HUDEP-2 (cell line): ENCODE results near the gene F7.
"Not testable (repeated sequence)": the region's sequence is repeated elsewhere in the genome, so short reads cannot be mapped to it uniquely, and the experiment has no call there.

Experiments used
- DNase-seq, 76 experiments: peaks; one replicate each; lab custom pipeline; 2025; ENCODE audit not compliant: unreplicated experiment in 76 of 76; lab: John Stamatoyannopoulos, UW

F7 gene

GRCh38 chr13:113098162-113098732 is 7.3 kb upstream of the F7 start:
- DNase-seq, result no peak

GRCh38 chr13:113099142-113099541 is 6.4 kb upstream of the F7 start:
- DNase-seq, result no peak

DNA sequence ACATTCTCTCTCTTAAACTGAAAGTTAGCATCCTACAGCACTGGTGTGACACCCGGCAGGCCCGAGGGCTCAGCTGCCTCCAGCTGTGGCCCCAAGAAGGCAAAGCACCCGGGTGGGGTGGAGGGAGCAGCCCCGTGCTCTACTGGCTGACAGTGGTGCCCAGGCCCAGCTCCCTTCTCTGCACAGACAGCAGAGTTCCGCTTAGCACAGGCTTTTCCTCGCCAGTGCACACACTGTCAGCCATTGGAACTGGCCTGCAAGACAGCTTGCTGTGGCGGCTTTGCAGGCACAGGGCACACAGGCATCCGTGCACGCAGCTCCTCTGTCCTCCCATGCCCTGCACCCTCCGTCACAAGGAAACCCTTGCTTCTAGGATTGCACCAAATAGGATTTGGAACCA is 3.3 kb upstream of the F7 start:
- not testable (repeated sequence) for DNase-seq

DNA sequence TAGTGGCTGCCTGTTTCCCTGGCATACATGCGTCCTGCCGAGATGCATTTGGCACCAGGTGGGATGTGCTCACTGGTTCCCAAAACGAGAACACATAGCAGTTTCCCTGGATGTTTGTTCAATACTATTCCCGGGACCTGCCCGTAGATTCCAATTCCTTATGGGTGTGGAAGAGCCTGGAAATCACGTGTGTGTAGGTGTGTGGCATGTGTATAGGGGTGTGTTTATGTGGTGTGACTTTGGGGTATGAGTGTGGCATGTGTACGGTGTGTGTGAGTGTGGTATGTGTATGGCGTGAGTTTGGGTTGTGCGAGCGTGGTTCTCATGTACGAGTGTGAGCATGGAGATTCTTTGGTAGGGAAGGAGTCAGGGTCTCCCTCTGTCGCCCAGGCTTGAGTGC is 2.9 kb upstream of the F7 start:
- DNase-seq, result no peak

- no peak for DNase-seq
Measured at GRCh38 chr13:113103646-113104045, 1.9 kb upstream of the F7 start.

DNA sequence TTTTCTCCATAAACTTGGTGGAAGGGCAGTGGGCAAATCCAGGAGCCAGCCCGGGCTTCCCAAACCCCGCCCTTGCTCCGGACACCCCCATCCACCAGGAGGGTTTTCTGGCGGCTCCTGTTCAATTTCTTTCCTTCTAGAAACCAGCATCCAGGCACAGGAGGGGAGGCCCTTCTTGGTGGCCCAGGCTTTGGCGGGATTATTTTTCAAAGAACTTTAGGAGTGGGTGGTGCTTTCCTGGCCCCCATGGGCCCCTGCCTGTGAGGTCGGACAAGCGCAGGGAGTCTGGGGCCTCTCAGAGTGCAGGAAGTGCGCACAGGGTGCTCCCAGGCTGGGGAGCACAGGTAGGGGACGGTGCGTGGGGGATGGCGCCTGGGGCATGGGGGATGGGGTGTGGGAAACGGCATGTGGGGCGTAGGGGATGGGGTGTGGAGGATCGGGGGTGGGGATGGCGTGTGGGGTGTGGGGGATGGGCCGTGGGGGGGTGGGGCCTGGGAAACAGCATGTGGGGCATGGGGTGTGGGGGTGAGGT is 396 bp downstream of the F7 start:
- no peak for DNase-seq

DNA sequence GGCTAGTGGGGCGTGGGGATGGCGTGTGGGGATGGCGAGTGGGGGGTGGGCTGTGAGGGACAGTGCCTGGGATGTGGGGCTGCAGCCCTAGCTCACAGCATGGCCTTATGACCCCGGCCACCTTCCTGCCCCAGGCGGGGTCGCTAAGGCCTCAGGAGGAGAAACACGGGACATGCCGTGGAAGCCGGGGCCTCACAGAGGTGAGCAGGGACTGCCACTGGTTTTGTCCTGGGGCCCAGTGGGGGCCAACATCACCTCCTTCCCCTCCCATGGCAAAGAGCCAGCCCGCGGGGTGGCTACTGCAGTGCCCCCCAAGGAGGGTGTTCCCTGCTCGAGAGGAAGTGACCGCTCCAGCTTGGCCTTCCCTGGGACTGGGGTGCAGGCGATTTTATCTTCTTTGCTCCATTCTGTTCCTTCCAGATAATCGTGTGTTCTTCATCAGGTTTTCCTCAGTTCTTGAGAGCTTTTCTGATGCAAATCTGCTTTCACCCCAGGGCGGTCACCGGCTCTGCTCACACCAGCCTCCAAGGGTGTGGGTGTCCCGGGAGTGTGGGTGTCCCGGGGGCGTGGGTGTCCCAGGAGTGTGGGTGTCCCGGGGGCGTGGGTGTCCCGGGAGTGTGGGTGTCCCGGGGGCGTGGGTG is 1.2 kb downstream of the F7 start:
- no peak for DNase-seq

DNA sequence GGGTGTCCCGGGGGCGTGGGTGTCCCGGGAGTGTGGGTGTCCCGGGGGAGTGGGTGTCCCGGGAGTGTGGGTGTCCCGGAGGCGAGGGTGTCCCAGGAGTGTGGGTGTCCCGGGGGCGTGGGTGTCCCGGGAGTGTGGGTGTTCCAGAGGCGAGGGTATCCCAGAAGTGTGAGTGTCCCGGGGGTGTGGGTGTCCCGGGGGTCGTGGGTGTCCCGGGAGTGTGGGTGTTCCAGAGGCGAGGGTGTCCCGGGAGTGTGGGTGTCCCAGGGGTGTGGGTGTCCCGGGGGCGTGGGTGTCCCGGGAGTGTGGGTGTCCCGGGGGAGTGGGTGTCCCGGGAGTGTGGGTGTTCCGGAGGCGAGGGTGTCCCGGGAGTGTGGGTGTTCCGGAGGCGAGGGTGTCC is 2.9 kb downstream of the F7 start:
- not testable (repeated sequence) for DNase-seq

GRCh38 chr13:113109151-113110047 is 3.8 kb downstream of the F7 start:
- DNase-seq, result no peak

DNA sequence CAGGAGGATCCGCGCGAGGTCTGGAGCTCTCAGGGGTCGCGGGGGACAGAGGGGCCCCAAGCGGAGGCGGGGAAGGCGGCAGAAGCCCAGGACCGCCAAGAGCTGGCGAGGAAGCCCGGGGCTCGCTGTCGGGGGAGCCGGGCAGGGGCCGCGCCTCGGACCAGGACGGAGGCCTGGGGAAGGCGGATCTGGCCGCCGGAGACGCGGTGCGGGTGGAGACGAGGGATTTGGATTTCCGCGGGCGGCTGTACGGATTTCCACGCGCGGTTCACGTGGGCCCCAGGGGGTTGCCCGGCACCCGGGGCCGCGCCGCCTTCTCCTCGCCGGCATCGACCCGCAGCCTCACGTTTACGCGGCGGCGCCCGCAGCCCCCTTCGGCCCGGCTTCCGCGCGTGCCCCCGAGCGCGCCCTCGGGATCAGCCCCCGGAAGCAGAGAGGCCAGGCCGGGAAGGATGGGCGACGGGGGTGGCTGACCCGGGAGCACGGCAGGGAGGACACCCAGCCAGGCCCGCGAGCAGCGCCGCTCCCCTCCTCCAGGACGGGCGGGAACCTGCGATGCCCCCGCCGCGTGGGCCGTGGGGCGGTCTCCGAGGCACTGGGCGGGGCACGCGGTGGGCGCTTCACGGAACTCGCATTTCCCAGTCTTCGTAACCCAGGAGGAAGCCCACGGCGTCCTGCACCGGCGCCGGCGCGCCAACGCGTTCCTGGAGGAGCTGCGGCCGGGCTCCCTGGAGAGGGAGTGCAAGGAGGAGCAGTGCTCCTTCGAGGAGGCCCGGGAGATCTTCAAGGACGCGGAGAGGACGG is 4.7 kb downstream of the F7 start:
- DNase-seq, result no peak

DNA sequence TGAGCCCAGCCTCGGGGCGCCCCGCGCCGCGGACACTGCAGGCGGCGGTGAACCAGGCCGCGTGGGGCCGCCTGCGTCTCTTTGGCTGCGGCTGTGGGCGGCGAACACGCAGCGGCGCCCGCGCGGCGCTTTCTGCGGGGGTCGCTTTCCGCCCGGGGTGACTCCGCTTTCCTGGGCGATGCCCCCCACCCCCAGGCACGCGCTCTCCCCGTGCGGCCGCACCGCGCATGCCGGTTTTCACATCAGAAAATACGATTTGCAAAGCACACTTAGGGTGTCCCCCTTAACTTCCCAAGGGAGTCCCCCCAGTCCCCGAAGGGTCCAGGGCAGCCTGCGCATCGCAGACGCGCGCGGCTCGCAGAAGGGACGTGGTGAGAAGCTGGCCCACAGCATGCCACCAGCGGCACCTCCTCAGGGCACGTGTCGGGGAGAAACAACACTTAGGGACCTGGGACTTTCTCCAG is 5.3 kb downstream of the F7 start:
- DNase-seq, result no peak

- not testable (repeated sequence) for DNase-seq
Measured at GRCh38 chr13:113111821-113112220, 6.2 kb downstream of the F7 start.

DNA sequence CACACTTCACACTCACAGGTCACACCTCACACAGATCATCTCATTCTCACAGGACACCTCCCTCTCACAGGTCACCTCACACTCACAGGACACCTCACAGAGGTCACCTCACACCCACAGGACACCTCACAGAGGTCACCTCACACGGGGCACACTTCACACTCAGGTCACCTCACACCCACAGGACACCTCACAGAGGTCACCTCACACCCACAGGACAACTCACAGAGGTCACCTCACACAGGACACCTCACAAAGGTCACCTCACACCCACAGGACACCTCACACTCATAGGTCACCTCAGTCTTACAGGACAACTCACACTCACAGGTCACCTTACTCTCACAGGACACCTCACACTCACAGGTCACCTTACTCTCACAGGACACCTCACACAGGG is 6.9 kb downstream of the F7 start:
- peak in 1 of 76 experiments; percentile 3 for DNase-seq

DNA sequence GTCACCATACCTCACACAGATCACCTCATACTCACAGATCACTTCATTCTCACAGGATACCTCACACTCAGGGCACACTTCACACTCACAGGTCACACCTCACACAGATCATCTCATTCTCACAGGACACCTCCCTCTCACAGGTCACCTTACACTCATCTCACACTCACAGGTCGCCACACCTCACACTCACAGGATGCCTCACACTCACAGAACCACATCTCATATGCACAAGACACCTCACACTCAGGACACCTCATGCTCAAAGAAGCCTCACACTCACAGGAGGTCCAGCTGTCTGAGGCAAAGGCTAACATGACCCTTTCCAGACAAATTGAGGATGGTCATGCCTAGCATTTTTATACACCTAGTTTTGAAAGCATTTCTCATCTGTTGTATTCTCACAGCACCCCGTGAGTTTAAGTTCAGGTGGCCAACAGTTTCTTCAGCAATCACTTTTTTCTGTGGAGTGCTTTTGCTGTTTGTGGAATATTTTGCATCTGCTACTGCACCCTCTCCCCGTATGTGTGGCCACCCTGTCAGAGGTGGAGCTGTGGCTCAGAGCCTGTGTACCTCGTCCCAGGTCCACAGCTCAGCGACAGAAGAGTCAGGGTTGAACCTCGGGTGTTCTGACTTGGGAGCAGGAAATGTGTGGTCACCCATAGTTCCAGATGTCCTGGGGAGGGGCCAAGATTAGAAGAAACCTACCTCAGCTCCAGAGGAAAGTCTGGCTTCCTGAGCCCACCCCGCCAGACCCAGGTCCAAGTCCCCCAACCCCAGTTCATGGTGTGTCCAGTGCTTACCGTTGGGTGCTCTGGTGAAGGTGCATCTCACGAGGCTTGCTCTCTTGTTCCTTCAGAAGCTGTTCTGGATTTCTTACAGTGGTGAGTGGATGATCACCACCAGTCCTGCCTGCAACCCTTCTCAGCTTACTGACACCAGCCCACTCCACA is 7.6 kb downstream of the F7 start:
- no peak for DNase-seq

DNA sequence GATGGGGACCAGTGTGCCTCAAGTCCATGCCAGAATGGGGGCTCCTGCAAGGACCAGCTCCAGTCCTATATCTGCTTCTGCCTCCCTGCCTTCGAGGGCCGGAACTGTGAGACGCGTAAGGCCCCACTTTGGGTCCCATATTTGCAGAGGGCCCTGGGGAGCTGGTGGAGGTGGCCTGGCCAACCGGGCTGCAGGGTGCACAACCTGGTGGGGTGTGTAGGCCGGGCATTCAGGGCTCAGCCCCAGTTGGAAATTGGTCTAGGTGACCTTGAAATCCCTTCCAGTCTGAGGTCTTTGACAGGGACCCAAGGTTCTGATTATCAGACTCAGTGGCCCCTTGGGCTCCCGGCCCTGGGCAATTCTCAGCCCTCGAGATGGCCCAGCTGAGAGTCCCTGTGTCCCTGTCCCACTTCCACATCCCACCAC is 8.3 kb downstream of the F7 start:
- no peak for DNase-seq

- no peak for DNase-seq
Measured at GRCh38 chr13:113114511-113115362, 9.1 kb downstream of the F7 start.

DNA sequence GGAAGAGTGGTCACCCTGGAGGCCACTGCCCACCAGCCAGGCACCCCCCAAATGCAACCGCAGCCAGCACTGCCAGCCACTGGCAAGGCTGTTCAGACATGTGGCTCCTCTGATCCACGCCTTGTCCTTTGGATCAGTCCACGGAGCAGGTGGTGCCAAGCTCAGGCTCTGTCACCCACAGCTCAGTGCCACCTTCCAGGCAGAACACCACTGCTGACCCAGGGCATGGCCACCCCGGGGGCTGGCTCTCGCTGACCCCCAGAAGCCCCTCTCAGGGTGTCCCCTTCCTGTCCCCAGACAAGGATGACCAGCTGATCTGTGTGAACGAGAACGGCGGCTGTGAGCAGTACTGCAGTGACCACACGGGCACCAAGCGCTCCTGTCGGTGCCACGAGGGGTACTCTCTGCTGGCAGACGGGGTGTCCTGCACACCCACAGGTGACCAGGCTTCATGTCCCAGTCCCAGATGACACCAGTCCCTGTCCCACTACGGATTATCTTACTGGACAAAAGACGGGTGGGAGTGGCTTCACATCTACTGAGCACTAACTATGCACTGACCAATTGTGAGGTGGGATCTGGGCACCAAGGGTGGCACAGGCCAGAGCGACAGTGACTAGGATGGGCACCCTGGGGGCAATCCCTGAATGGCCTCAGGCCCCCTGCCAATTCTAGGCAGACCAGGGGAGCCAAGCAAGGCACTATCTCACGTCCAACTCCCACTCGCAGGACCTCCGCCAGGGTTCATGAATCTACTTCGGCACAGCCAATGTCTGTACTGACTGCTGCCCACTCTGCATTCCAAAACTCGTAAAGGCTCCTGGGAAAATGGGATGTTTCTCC is 10.0 kb downstream of the F7 start:
- DNase-seq, result no peak
